ENCODE measurements around the gene DNAJC27.

DNAJC27 gene

DNA sequence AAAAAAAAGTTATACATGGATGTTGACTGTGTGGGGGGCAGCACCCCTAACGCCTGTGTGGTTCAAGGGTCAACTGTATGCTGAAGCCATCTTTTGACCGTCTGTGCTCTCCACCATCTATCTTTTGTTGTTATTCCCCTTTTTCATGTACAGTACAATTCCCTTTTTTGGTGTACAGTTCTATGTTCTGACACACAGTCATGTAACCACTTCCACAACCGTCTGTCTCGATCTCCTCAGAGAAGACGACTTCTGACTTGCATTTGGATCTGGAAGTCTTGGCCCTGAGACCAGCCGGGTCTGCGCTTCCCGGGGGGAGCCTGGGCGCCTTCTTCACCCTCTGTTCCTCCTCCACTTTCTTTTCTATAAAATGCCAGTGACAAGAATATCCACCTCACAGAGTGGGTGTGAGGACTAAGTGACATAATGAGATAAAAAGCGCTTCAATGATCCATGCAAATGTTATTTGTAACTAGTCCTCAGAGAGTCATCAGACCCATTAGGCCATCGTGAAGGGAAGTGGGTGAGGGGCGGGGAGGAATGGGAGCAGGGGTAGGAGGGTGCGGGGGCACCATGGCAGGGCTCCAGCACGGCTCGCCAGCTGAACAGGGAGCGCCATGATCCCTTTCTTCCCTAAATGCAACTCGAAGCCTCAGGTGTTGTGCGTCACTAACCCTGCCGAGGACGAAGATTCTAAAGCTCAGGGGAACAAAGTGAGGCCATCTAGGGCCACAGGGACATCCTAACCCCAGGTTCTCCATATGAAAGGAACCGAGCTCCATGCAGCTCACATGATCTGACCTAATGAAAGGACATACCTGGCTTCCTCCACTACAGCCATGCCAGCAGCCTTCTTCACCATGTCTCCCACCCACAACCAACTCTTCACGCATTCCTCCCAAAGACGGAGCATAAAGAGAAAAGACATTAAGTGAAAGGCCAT lies 68.3 kb downstream of the DNAJC27 start:
- no peak for DNase-seq

DNA sequence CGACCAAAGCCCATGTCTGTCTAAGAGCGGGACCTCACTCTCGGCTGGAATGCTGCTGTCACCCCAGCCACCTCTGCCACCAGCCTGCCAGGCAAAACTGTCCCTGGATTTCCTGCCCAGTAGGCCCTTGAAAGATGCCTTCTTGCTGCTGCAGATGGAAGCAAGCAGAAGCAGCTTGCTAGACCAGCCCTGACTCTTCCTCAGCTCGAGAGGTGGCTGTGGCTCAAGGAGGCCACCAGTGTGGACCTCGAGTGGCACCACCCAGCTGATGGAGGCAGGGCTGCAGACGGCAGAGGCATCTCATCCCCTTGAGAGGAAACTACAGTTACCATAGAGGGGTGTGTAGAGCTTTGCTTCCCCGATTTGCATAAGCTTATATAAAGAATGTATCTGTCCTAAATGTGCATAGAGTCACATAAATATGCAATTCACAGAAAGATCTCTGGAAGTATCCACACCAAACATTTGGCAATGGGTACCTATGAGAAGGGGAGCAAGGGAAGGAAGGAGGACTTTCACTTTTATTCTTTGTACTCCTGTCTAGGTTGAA lies 72.3 kb downstream of the DNAJC27 start:
- DNase-seq, result no peak

DNA sequence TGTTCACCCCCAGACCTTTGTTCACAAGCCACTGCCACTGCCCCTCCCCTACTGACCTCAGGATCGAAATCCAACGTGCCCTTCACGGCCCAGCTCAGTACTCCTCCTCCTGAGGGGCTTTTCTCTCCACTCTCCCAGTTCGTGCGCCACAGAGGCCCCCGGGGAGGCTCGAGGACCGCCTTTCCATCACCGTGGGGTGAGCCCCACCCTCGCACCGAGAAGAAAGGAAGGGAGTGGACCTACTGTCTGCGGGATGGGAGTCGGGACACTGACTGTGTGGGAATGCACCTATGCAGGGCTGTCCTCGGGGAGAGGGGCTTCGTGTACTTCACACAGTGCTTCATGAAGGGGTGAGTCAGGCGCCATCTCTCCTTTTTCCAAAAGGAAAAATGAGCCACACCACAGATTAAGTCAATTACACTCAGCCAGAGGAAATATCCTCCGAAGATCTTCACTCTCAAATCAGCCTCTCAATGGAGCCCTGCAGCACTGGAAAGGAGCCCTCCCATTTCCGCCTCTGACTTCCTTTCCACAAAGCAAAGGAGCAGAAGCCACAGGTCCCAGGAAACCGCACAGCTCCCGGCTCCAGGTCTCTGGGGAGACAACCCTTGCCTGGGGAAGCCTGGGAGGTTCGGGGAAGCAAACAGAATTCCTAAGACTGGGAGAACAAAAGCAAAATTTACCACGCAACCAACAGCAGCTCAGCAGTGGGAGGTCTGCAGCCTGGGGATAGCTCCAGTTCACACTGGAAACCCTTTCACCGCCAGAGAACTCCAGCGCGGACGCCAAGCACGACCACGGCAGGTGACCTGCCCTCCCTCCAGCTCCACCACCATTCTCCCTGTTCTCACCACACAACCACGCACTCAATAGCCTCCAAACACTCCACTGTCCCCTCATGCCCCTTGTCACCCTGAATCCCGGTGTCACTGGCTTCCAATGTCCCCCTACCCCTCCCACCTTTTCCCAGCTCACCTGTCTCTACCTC lies 73.3 kb downstream of the DNAJC27 start:
- no peak for DNase-seq

DNA sequence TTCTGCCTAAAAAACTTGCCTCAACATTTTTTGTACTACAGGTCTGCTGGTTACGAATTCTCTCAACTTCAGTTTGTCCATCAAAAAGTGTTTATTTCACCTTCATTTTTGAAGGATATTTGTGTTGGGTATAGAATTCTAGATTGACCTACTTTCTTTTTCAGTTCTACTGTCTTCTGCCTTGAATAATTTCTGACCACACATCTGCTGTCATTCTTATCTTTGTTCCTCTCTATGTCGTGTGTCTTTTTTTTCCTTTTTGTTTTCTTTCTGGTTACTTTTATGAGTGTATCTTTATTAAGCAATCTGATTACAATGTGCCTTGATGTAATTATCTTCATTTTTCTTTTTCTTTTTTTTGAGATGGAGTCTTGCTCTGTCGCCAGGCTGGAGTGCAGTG lies 77.0 kb downstream of the DNAJC27 start:
- no peak for DNase-seq

DNA sequence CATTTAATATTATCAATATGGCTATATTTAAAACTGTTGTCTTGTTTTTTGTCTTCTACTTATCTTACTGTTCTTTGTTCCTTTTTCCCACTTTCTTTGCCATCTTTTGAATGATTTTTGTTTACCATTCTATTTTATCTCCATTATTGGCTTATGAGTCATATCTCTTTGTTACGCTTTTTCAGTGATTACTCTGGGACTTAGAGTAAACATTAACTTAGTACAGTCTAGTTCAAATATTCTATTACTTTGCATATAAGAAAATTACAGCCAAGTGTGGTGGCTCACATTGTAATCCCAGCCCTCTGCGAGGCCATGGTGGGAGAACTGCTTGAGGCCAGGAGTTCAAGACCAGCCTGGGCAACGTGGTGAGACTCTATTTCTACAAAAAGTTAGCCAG lies 77.8 kb downstream of the DNAJC27 start:
- DNase-seq, result no peak
